Retina (tissue), 1 donor: ENCODE results near the gene CYS1.

Experiments used
- DNase-seq: peaks from one replicate; pipeline ENCODE4 v3.0.0-alpha.2; 2016

Gene CYS1

GRCh38 chr2:10091182-10091888 lies 11.1 kb upstream of the CYS1 start:
- peak; percentile 41 for DNase-seq

GRCh38 chr2:10089565-10090190 lies 9.5 kb upstream of the CYS1 start:
- no peak for DNase-seq

GRCh38 chr2:10087360-10087759 lies 7.1 kb upstream of the CYS1 start:
- DNase-seq: no peak

GRCh38 chr2:10086950-10087349 lies 6.7 kb upstream of the CYS1 start:
- DNase-seq: no peak

GRCh38 chr2:10085668-10086059 lies 5.5 kb upstream of the CYS1 start:
- no peak for DNase-seq

- no peak for DNase-seq
Observed at GRCh38 chr2:10085043-10085667, 4.9 kb upstream of the CYS1 start.

- peak; percentile 57 for DNase-seq
Observed at GRCh38 chr2:10084223-10084865, 4.1 kb upstream of the CYS1 start.

GRCh38 chr2:10083692-10084211 lies 3.5 kb upstream of the CYS1 start:
- DNase-seq: no peak

GRCh38 chr2:10083046-10083445 lies 2.8 kb upstream of the CYS1 start:
- no peak for DNase-seq

- peak; percentile 44 for DNase-seq
Observed at GRCh38 chr2:10080536-10081304, 509 bp upstream of the CYS1 start.

GRCh38 chr2:10079266-10079869 lies 843 bp downstream of the CYS1 start:
- DNase-seq: peak; percentile 71

GRCh38 chr2:10078704-10079265 lies 1.4 kb downstream of the CYS1 start:
- no peak for DNase-seq

GRCh38 chr2:10078001-10078400 lies 2.2 kb downstream of the CYS1 start:
- no peak for DNase-seq

- DNase-seq: no peak
Observed at GRCh38 chr2:10076988-10077527, 3.2 kb downstream of the CYS1 start.

- no peak for DNase-seq
Observed at GRCh38 chr2:10076511-10076910, 3.7 kb downstream of the CYS1 start.

GRCh38 chr2:10075571-10076209 lies 4.5 kb downstream of the CYS1 start:
- DNase-seq: no peak

GRCh38 chr2:10075101-10075500 lies 5.1 kb downstream of the CYS1 start:
- no peak for DNase-seq

GRCh38 chr2:10073706-10074105 lies 6.5 kb downstream of the CYS1 start:
- no peak for DNase-seq

- DNase-seq: peak; percentile 88
Observed at GRCh38 chr2:10072656-10073480, 7.3 kb downstream of the CYS1 start.

GRCh38 chr2:10071595-10071994 lies 8.6 kb downstream of the CYS1 start:
- no peak for DNase-seq
